Inferior parietal cortex (tissue), 1 donor: ENCODE results near the gene TSEN54.

Experiments used
- DNase-seq: peaks from one replicate; pipeline ENCODE4 v3.0.0-alpha.2; 2016; ENCODE audit errors: extremely low spot score

Gene TSEN54

GRCh38 chr17:75564195-75564594 lies 47.9 kb downstream of the TSEN54 start:
- no peak for DNase-seq

GRCh38 chr17:75565066-75565465 lies 48.7 kb downstream of the TSEN54 start:
- no peak for DNase-seq

DNA sequence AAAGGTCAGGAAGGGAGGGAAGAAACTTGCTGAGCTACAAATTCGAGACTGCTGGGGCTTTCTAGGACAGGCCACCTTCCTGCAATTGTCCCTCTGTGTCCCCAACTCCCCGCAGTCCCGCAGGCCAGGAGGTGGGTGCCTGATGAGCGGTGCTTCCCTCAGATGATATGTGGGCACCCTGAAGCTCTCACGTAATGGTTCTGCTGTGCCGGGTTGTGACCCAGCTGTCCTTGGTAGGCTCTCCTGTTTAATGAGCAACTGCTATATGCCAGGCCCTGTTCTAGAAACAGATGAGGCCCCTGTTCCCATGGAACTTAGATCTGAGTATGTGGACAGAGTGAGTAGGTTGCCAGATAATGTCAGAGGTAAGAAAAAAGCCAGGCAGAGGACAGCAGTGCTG lies 49.3 kb downstream of the TSEN54 start:
- DNase-seq, result no peak

GRCh38 chr17:75566416-75566815 lies 50.1 kb downstream of the TSEN54 start:
- no peak for DNase-seq

DNA sequence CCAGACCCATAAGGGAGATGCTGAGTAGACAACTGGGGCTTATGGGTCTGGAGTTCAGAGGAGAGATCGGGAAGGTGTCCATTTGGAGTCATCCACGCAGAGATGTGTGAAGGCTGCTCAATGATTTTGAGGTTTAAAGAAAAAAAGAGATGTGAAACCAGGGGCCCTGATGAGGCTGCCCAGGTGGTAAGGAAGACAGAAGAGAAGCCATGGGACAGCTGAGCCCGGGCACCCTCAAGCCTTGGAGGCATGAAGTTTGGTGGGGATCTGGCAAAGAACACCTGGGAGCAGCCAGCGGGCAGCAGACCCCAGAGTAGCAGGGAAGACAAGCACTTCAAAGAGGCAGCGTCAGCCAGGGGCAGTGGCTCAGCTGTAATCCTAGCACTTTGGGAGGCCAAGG lies 50.5 kb downstream of the TSEN54 start:
- DNase-seq, result no peak

DNA sequence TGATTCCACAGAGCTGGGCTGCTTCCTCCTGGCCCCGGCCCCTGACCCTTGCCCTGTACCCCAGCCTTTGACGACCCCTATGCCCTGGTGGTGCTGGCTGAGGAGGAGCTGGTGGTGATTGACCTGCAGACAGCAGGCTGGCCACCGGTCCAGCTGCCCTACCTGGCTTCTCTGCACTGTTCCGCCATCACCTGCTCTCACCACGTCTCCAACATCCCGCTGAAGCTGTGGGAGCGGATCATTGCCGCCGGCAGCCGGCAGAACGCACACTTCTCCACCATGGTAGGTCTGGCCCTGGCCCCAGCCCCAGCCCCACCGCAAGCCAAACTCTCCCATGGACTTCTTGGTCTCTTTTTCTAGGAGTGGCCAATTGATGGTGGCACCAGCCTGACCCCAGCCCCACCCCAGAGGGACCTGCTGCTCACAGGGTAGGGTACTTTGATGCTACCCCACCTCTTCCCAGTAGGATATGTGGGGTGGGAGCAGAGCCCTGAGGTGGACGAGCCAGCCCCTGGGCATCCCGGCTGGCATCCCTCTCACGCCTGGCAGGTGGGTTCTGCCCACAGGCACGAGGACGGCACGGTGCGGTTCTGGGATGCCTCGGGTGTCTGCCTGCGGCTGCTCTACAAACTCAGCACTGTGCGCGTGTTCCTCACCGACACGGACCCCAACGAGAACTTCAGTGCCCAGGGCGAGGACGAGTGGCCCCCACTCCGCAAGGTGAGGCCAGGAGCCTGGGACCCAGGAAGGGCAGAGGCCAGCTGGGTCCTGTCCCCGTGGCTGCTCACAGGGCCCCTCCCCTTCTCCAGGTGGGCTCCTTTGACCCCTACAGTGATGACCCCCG lies 52.3 kb downstream of the TSEN54 start:
- DNase-seq, result no peak

GRCh38 chr17:75570034-75570676 lies 53.8 kb downstream of the TSEN54 start:
- DNase-seq, result no peak

DNA sequence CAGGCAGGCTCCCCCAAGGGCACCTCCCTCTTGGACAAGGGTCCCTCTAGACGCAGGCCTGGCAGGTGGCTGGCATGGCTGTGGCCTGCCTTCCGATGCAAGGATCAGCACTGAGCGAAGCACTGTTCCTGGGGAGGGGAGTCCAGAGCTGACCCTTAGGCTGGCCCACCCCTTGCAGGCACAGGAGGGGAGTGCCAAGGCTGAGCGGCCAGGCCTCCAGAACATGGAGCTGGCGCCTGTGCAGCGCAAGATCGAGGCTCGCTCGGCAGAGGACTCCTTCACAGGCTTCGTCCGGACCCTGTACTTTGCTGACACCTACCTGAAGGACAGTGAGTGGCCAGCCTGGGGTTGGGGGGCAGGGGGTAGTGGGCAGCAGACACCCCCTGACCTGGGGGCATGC lies 54.4 kb downstream of the TSEN54 start:
- DNase-seq, result no peak

GRCh38 chr17:75571197-75571884 lies 55.0 kb downstream of the TSEN54 start:
- DNase-seq, result peak; percentile 18

DNA sequence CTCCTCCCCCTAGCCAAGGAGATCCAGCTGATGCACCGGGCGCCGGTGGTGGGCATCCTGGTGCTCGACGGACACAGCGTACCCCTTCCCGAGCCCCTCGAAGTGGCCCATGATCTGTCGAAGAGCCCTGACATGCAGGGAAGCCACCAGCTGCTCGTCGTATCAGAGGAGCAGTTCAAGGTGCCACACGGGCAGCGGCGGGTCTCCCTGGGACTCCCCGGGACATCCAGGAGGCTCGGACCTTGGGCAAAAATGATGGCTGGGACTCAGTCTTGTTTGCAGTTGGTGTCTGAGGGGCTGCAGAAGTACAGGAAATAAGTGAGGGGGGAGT lies 55.5 kb downstream of the TSEN54 start:
- no peak for DNase-seq

DNA sequence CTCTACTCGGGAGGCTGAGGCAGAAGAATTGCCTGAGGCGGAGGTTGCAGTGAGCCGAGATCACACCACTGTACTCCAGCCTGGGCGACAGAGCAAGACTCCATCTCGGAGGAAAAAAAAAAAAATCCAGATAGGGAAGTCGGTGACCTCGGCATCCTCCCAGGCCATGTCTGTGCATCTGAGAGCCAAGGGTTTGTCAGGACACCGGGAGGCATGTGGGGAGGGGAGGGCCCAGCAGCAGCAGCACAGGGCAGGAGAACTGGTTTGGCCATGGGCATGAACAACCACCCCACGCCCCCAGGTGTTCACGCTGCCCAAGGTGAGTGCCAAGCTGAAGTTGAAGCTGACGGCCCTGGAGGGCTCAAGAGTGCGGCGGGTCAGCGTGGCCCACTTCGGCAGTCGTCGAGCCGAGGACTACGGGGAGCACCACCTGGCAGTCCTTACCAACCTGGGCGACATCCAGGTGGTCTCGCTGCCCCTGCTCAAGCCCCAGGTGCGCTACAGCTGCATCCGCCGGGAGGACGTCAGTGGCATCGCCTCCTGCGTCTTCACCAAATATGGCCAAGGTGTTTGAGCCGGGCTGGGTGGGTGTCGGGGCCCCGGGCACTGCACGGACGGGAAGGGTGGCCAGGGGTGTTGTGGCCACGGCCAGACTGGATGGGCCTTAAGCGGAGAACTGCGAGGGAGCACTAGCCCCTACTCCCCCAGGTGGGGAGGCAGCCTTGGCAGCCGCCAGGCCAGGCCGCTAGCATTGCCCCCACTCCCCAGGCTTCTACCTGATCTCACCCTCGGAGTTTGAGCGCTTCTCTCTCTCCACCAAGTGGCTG lies 56.6 kb downstream of the TSEN54 start:
- no peak for DNase-seq

DNA sequence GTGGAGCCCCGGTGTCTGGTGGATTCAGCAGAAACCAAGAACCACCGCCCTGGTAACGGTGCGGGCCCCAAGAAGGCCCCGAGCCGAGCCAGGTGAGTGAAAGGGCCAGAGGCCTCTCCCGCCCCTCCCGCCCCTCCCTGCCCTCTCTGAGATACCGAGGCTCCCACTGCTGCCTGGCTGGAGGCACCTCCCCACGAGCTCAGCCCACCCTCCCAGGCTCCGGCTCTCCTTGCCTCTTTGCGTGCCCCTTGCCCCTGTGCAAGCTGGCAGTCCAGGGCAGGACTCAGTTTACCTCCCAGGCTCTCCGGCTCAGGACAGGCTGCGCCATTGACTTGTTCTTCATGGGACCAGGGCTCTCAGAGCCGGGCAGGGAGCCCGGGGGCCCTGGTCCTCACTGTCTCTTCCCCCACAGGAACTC lies 57.2 kb downstream of the TSEN54 start:
- no peak for DNase-seq

DNA sequence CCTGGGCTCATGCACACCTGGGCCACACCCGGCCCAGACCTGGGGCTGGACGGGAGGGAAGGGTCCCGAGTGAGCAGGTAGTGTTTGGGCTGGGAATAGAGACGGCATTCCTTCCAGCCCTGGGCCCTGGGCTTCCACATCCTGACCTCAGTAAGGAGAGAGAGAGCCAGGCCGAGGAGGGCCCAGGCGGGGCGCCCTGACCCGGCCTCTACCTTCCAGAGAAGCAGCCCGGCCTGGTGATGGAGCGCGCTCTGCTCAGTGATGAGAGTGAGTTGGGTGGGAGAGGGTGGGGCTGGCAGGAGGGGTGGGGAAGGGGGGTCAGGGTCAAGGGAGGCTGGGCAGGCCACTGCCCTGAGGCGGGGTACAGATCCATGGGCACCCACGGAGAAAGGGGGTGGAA lies 57.7 kb downstream of the TSEN54 start:
- no peak for DNase-seq
